Tibial nerve (tissue), 4 donors: ENCODE data around the gene KSR1.

Source experiments
- CTCF ChIP-seq, 5 experiments: fragments of 200-600 bp in 3 of 5; fragments of 450-650 bp in 2 of 5; sonication (generic) in 3 of 5; IDR thresholded peaks; one replicate each; pipeline ENCODE4 v1.5.1; 2016 to 2019; ENCODE audit warnings: antibody characterized with exemption in 5 of 5, mild to moderate bottlenecking in 3 of 5, moderate library complexity in 2 of 5
- EP300 ChIP-seq, 2 donors: sonication (generic); formaldehyde crosslinking; IDR thresholded peaks; one replicate each; pipeline ENCODE4 v1.6.1; 2017; ENCODE audit warnings: antibody characterized with exemption in 2 of 2, mild to moderate bottlenecking in 1 of 2

DNA sequence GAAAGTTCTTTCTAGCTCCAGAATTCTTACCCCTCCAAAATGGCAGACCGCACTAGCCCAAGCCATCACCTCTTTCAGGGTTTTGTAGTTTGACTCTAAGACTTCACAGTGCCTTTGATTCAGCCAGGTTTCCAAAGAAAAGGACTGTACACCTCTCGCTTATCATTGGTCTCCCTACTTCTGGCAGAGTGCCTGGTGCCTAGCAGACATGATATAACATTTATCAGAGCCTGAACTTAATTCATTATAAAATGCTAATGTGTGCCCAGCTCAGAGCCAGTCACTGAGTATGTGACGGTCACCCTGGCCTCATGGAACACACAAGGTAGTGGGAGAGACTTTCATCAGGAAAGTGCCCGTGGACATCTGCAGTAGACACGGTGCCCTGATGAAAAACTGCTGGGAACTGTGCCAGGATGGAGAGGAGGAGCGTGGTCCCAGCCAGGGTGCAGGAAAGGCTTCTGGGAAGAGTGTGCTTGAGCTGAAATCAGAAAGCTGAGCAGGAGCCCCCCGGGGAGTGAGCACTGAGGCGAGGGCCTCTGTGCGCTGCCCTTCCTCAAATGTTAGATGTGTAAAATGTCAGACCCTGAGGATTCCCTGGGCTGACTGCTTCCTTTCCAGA lies 140.4 kb downstream of the KSR1 start:
- TF ChIP-seq CTCF (IDR thresholded peaks at IDR 0.05) (no peak), EP300 (IDR thresholded peaks at IDR 0.05) (no peak)
